ENCODE data around the gene NOS1. TPM values are rescaled to one million over a fixed set of nuclear protein-coding genes. Genes with fewer than 3 reads are reported as not detected.
"Not testable (repeated sequence)": the region's sequence is repeated elsewhere in the genome, so short reads cannot be mapped to it uniquely, and the experiment has no call there.

NOS1 gene
- total RNA-seq, 1 donor from 2014 or later = not detected

- TF ChIP-seq CTCF (IDR thresholded peaks at IDR 0.05) = no peak
- DNase-seq (ENCODE audit: low spot score) = peak; percentile 10
- Mint-ChIP-seq H3K4me1 (ENCODE audit: low read depth) (no peaks in the 10 kb centered on the region), H3K27ac (ENCODE audit: unreplicated experiment) (no peak overlapping the region), H3K9me3 (ENCODE audit: low read depth) (no peaks in the 10 kb centered on the region), H3K4me3 (ENCODE audit: unreplicated experiment) (no peak overlapping the region), H3K36me3 (ENCODE audit: low read depth) (no peaks in the 10 kb centered on the region), H3K27me3 (ENCODE audit: low read depth) (peaks cover 45% of the 10 kb centered on the region)
These were observed 159.4 kb downstream of the NOS1 start for GRCh38 chr12:117202033-117202432.

GRCh38 chr12:117199956-117200744 is 161.3 kb downstream of the NOS1 start:
- H3K27me3 Mint-ChIP-seq (ENCODE audit: low read depth) = peaks cover 36% of the 10 kb centered on the region
- H3K4me1 Mint-ChIP-seq (ENCODE audit: low read depth); H3K4me3 Mint-ChIP-seq (ENCODE audit: unreplicated experiment); H3K36me3 Mint-ChIP-seq (ENCODE audit: low read depth); H3K9me3 Mint-ChIP-seq (ENCODE audit: low read depth); H3K27ac Mint-ChIP-seq (ENCODE audit: unreplicated experiment): not testable (repeated sequence)
- peak; percentile 2 for DNase-seq (ENCODE audit: low spot score)

DNA sequence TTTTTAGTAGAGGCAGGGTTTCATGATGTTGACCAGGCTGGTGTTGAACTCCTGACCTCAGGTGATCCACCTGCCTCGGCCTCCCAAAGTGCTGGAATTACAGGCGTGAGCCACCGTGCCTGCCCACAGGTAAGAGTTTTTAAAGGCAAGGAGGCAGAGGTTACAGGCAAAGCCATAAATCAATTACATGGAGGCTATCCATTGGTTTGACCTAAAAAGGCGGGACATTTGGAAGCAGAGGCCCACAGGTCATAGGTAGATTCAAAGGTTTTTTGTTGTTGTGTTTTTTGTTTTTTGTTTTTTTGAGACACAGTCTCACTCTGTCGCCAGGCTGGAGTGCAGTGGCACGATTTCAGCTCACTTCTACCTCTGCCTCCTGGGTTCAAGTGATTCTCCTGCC is 165.1 kb downstream of the NOS1 start:
- peaks cover 18% of the 10 kb centered on the region for H3K27me3 Mint-ChIP-seq (ENCODE audit: low read depth)

DNA sequence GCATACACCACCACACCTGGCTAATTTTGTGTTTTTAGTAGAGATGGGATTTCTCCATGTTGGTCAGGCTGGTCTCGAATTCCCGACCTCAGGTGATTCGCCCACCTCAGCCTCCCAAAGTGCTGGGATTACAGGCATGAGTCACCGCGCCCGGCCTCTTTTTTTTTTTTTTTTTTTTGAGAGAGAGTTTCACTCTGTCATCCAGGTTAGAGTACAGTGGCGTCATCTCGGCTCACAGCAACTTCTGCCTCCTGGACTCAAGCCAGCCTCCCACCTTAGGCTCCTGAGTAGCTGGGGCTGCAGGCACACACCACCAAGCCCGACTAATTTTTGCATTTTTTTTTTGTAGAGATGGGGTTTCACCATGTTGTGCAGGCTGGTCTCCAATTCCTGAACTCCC is 166.4 kb downstream of the NOS1 start:
- not testable (repeated sequence) for H3K4me3 Mint-ChIP-seq (ENCODE audit: unreplicated experiment); H3K9me3 Mint-ChIP-seq (ENCODE audit: low read depth); H3K27ac Mint-ChIP-seq (ENCODE audit: unreplicated experiment); DNase-seq (ENCODE audit: low spot score); H3K4me1 Mint-ChIP-seq (ENCODE audit: low read depth); H3K36me3 Mint-ChIP-seq (ENCODE audit: low read depth)
- H3K27me3 Mint-ChIP-seq (ENCODE audit: low read depth) = peaks cover 13% of the 10 kb centered on the region

More for the DNA sequence above, 165.1 kb downstream of the NOS1 start:
- H3K4me3 Mint-ChIP-seq (ENCODE audit: unreplicated experiment); H3K36me3 Mint-ChIP-seq (ENCODE audit: low read depth); H3K9me3 Mint-ChIP-seq (ENCODE audit: low read depth); H3K4me1 Mint-ChIP-seq (ENCODE audit: low read depth); H3K27ac Mint-ChIP-seq (ENCODE audit: unreplicated experiment): not testable (repeated sequence)
- DNase-seq (ENCODE audit: low spot score) = peak; percentile 9

DNA sequence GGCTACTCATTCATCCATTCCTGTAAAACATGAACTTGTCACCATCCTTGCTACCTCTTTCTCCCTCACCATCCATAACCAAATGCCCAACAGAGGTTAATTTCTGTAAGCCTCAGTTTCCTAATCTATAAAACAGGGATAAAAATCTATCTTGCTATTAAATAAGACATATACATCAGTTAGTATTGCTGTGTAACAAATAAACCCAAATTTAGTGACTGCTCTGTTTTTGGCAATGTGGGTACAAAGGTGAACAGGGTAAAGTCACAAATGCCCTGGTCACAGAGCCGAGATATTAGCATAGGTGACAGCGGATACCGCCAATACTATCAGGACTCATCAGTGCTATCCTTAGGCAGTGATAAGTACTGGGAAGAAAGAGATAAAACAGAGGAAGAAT is 167.5 kb downstream of the NOS1 start:
- TF ChIP-seq CTCF (IDR thresholded peaks at IDR 0.05) = no peak
- H3K4me3 Mint-ChIP-seq (ENCODE audit: unreplicated experiment) = no peak overlapping the region
- H3K36me3 Mint-ChIP-seq (ENCODE audit: low read depth) = no peaks in the 10 kb centered on the region
- H3K27ac Mint-ChIP-seq (ENCODE audit: unreplicated experiment) = no peak overlapping the region
- peaks cover 7% of the 10 kb centered on the region for H3K9me3 Mint-ChIP-seq (ENCODE audit: low read depth)
- H3K4me1 Mint-ChIP-seq (ENCODE audit: low read depth) = peaks cover 14% of the 10 kb centered on the region
- peaks cover 13% of the 10 kb centered on the region for H3K27me3 Mint-ChIP-seq (ENCODE audit: low read depth)
- DNase-seq (ENCODE audit: low spot score) = no peak

GRCh38 chr12:117192581-117192980 is 168.8 kb downstream of the NOS1 start:
- H3K27me3 Mint-ChIP-seq (ENCODE audit: low read depth) = peaks cover 11% of the 10 kb centered on the region
- DNase-seq (ENCODE audit: low spot score) = peak; percentile 17

GRCh38 chr12:117192057-117192456 is 169.4 kb downstream of the NOS1 start:
- Mint-ChIP-seq H3K9me3 (ENCODE audit: low read depth) (peaks cover 7% of the 10 kb centered on the region), H3K4me3 (ENCODE audit: unreplicated experiment) (no peak overlapping the region), H3K36me3 (ENCODE audit: low read depth) (peaks cover 2% of the 10 kb centered on the region), H3K4me1 (ENCODE audit: low read depth) (peaks cover 21% of the 10 kb centered on the region), H3K27me3 (ENCODE audit: low read depth) (peaks cover 7% of the 10 kb centered on the region), H3K27ac (ENCODE audit: unreplicated experiment) (no peak overlapping the region)
- no peak for DNase-seq (ENCODE audit: low spot score)
- TF ChIP-seq CTCF (IDR thresholded peaks at IDR 0.05) = no peak

More at GRCh38 chr12:117192581-117192980, 168.8 kb downstream of the NOS1 start:
- H3K27ac Mint-ChIP-seq (ENCODE audit: unreplicated experiment); H3K9me3 Mint-ChIP-seq (ENCODE audit: low read depth); H3K36me3 Mint-ChIP-seq (ENCODE audit: low read depth); H3K4me3 Mint-ChIP-seq (ENCODE audit: unreplicated experiment): not testable (repeated sequence)
- H3K4me1 Mint-ChIP-seq (ENCODE audit: low read depth) = peaks cover 21% of the 10 kb centered on the region
